Fibroblast of skin of left biceps (primary cell): Measurements from ENCODE around the gene CEP72.
"Not testable (repeated sequence)": the region's sequence is repeated elsewhere in the genome, so short reads cannot be mapped to it uniquely, and the experiment has no call there.

ENCODE experiments used
- DNase-seq, 2 experiments: peaks; one replicate each; pipeline ENCODE4 v3.0.0-alpha.2; 2013; ENCODE audit warnings: low read depth in 2 of 2

The CEP72 gene

DNA sequence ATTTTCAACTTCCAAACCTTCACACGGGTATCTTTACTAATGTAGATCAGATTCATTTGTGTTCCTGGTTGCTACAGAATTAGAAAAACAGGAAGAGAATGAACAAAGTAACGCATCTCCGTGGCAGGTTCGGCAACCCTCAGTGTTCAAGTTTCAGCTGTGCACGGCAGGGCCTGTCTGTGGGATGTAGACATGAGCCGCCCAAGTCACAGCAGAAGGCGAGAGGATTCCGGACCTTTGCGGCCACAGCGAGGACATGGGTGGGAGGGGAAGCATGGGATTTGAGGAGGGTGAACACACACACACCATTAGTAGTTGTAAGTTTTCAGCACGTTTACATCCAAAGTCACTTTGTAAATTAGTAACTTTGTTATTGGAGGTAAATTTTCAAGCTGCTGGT, 31.7 kb upstream of the CEP72 start:
- DNase-seq: no peak

DNA sequence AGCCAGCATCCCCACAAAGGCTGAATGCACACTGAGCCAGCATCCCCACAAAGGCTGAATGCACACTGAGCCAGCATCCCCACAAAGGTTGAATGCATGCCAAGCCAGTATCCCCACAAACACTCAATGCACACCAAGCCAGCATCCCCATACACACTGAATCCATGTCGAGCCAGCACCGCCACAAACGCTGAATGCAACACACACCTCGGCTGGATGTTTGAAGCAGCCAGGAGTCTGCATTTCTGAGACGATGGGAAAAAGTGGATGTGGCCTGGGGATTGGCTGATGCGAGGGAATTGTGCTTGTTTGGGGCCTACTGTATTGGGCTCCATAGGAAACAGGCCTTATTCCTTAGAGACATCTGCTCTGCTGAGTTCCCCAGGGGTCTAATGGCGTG, 30.9 kb upstream of the CEP72 start:
- no peak for DNase-seq

DNA sequence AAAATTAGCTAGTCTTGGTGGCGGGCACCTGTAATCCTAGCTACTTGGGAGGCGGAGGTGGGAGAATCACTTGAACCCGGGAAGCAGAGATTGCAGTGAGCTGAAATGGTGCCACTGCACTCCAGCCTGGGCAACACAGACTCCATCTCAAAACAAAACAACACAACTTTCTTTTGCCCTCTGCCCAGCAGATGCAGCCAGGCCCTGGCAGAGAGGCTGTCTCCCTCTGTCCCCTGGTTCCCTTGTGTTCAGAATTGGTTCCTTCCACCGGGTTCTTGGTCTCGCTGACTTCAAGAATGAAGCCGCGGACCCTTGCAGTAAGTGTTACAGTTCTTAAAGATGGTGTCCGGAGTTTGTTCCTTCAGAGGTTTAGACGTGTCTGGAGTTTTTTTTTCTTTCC, 30.2 kb upstream of the CEP72 start:
- DNase-seq: no peak

DNA sequence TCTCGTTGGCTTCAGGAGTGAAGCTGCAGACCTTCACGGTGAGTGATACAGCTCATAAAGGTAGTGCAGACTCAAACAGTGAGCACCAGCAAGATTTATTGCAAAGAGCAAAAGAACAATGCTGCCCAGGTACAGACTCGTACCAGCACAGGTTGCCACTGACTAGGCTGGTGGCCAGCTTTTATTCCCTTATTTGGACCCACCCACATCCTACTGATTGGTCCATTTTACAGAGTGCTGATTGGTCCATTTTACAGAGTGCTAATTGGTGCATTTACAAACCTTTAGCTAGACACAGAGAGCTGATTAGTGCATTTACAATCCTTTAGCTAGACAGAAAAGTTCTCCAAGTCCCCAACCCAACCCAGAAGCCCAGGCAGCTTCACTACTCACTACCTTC, 29.7 kb upstream of the CEP72 start:
- not testable (repeated sequence) for DNase-seq

DNA sequence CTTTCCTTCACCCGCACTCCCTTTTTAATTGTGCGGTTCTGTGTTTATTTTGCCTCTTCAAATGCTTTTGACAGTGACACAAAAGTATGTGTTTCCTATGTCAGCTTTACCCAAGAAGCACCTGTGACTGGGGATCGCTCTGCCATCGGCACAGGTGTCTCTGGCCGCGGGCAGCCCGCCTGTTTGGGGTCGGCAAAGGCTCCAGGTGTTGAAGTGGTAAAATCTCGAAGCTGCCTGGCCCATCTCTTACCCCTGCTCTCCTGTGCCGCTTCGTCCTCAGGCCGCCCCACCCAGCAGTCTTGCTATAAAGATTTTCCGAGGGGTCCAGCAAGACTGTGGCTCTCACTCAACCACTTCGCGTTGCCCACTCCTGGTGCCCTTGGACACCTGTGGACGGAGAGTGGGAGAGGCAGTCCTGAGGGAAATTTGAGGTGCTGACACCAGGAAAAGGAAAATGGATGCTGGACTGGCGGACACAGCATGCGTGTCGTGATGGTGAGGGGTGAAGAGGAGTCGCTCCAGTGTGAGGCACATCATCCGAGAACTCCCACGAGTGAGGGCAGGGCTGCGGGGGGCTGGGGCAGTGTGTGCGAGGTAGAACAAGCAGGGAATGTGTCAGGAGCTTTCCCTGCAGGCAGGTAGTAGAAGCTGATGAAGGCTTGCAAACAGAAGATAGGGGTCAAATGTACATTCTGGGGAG, 29.1 kb upstream of the CEP72 start:
- DNase-seq: no peak

DNA sequence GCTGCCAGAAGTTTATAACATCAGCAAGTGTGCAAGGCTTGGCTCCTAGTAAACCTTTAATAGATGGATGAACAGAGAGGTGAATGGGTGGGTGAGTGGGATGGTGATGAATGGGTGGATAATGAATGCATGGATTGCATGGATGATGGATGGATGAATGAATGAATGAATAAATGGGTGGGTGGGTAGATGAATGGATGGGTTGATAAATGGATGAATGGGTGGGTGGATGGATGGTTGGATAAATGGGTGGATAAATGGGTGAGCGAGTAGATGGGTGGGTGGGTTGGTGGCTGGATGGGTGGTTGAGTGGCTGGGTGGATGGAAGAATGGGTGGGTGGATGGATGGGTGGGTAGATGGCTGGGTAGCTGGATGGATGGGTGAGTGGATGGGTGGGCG, 28.5 kb upstream of the CEP72 start:
- no peak for DNase-seq

- DNase-seq: no peak
Measured at GRCh38 chr5:584216-584615, 27.9 kb upstream of the CEP72 start.

DNA sequence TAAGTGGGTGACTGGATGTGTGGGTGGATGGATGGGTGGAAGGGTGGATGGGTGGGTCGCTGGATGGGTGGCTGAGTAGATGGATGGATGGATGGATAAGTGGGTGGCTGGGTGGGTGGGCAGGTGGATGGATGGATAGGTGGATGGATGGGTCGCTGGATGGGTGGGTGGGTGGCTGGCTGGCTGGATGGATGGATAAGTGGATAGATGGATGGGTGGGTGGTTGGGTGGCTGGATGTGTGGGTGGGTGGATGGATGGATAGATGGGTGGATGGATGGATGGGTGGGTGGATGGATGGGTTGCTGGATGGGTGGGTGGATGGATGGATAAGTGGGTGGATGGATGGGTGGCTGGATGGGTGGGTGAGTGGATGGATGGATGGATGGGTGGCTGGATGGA, 27.3 kb upstream of the CEP72 start:
- DNase-seq: no peak

- no peak for DNase-seq
Measured at GRCh38 chr5:585556-585955, 26.6 kb upstream of the CEP72 start.

- no peak for DNase-seq
Measured at GRCh38 chr5:585962-586628, 26.0 kb upstream of the CEP72 start.

GRCh38 chr5:586751-587285, 25.3 kb upstream of the CEP72 start:
- DNase-seq: no peak

DNA sequence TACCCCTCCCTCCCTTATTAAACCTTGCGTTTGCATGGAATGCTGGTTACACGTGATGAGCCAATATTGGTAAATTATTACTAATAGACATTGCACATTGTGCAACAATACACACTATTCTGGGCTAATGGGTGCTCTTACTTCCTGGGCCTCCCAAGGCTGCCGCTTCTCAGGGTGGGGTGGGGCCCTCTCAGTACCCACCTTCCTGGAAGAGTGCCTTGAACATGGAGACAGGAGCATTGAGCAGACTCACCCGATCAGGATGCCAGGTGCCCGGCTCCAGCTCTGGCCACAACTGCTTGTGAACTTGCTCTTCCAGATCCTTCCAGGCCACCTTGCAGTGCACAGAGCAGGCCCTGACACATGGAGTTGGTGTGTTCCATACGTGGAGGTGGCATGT, 24.7 kb upstream of the CEP72 start:
- DNase-seq: no peak

GRCh38 chr5:588406-588995, 23.6 kb upstream of the CEP72 start:
- no peak for DNase-seq

DNA sequence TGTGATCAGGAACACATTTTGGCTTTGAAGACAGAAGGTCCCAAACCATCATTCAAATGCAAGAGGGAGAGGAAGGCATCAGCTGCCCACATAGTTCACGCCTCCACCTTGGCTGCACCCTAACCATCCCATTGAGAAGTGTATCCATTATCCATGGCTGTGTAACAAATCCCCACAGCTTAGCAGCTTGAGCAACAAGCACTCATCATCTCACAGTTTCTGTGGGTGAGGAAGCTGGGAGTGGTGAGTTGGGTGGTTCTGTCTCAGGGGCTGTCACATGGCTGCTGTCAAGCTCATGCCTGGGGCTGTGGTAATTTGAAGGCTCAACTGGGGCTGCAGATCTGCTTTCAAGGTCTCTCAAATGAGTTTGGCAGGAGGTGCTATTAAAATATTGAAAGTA, 23.0 kb upstream of the CEP72 start:
- DNase-seq: no peak

DNA sequence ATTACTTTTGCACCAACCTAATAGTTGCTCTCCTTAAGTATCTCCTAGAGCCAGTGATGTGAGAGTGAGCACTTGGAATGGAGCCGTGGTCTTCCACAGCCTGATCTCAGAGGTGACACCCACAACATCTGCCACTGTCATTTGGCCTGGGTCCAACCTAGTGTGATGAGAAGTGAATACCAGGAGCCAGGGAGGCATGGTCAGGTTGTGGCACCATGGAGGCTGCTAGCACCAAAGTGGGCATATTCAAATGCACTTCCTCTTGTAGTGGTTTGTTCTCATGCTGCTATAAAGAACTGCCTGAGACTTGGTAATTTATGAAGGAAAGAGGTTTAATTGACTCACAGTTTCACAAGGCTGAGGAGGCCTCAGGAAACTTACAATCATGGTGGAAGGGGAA, 22.6 kb upstream of the CEP72 start:
- DNase-seq: no peak

DNA sequence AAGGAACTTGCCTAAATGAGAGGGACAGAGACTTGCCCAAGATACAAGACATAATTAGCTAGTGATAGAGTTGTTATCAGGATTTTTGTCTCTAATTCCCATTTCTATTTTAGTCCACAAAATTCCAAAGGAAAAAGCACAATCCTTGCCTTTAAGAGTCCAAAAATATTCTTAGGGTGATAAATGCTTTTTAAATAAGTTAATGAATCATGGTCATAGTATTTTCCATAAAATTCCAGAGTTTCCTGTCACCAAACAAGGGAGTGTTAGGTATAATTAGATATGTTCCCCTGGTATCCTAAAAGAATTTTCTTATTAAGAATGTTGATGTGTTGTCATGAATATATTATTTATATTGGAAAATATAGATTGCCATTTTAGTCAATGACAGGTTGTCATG, 21.8 kb upstream of the CEP72 start:
- DNase-seq: no peak

DNA sequence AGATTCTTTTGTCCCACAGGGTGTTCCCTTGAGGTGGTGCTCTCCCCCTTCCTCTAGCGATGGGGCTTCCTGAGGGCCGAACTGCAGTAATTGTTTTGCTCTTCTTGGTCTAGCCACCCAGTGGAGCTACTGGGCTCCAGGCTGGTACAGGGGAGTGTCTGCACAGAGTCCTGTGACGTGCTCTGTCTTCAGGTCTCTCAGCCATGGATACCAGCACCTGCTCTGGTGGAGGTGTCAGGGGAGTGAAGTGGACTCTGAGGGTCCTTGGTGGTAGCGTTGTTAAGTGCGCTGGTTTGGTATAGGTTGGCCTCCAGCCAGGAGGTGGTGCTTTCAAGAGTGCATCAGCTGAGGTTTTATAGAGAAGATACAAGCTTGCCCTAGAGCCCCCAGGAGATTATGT, 20.4 kb upstream of the CEP72 start:
- no peak for DNase-seq

- no peak for DNase-seq
Measured at GRCh38 chr5:592158-592557, 20.0 kb upstream of the CEP72 start.

DNA sequence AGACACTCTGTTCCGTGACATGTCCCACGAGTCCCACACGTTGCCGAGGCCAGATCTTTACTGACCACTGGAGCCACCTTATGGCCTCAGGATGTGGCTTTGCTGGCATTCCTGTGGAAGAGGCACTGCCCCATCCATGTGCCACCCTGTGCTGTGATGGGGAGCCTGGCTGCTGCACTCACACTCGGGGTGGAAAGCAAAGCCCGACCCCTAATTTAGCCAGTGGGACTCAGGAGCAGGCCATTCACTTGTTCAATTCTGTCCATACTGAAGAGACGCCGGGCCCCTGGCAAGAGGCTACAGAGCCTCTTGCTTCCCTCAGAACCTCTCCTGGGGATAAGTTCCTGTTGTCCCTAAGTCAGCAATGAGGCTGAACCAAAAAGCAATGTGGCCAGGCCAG, 18.6 kb upstream of the CEP72 start:
- DNase-seq: no peak

- no peak for DNase-seq
Measured at GRCh38 chr5:594226-594860, 17.8 kb upstream of the CEP72 start.

GRCh38 chr5:595285-595875, 16.8 kb upstream of the CEP72 start:
- DNase-seq: no peak

DNA sequence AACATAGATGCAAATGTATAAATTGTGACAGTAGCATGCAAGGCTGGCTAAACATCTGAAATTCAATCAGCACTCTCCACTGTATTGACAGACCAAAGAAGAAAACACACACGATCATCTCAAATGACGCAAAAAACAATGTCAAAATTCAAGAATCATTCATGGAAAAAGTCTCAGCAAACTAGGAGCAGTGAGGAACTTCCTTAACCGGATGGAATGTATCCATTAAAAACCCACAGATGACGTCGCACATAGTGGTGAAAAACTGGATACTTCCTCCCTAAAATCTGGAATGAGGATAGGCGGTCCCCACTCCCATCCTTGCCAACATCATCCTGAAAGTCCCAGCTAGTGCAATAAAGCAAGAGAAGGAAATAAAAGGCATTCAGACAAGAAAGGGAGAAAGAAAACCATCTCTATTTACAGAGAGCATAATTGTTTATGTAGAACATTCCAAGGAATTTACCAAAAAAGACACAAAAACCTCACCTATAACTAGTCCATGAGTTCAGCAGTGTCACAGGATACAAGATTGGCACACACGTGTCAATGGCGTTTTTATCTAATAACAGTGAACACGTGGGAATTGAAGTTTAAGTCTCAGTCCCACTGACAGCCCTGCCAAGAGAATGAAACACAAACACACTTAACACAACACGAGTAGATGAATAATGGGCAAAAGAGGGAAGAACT, 14.1 kb upstream of the CEP72 start:
- no peak for DNase-seq
